Stimulated activated CD8-positive, alpha-beta memory T cell treated with anti-CD3 and anti-CD28 coated beads, Interleukin-4, amount 100 ng/mL, for 1 hour (primary cell): ENCODE measurements around the gene ASPSCR1.
"Not testable (repeated sequence)": the region's sequence is repeated elsewhere in the genome, so short reads cannot be mapped to it uniquely, and the experiment has no call there.

Experiments
- DNase-seq, 2 donors: peaks; one replicate each; pipeline ENCODE4 v3.0.0-alpha.2; 2020; ENCODE audit warnings: low read depth in 2 of 2, low spot score in 1 of 2

Gene ASPSCR1

DNA sequence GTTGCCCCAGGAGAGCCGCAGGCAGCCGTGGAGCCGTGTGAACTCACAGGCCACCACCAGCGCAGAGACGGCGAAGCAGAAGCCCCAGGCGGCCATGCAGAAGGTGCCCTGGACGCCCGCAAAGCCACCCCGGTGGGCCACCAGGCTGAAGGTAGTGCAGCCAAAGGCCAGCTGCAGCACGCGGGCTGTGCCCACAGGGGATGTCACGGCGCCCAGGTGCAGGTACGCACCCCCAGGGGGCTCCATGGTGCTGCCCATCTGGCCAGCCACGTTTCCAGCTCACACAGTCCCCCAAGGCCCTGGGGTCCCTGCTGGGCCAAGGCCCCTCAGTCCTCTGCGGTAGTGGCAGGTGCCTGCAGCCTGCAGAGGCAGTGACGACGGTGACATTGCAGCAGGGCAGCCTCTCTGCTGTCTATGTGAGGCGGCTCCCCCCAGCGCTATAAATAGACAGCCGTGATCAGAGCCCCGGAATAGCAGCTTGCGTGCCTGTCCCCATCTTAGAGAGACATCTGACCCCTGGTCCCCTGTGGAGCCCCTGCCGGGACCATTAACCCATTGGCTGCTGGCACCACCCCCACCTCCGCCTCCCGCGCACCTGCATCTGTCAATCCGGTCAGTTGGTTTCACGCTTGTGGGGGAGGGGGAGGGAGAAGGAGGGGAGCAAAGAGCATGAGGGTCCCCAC, 35.8 kb upstream of the ASPSCR1 start:
- DNase-seq: no peak

GRCh38 chr17:81942167-81942553, 35.3 kb upstream of the ASPSCR1 start:
- no peak for DNase-seq

DNA sequence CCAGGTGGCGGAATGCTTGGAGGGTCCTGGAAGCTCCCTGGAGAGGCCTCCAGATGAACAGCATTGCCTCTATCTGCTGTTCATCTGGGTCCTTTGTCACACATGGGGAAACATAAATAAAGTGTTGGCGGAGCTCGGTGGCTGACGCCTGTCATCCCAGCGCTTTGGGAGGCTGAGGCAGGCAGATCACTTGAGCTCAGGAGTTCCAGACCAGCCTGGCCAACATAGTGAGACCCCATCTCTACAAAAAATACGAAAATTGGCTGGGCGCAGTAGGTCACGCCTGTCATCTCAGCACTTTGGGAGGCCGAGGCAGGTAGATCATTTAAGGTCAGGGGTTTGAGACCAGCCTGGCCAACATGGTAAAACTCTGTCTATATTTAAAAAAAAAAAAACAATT, 32.6 kb upstream of the ASPSCR1 start:
- DNase-seq: no peak

GRCh38 chr17:81947189-81947588, 30.2 kb upstream of the ASPSCR1 start, which contains the start of gene MYADML2:
TSS of gene MYADML2 (minus strand) at chr17:81947233. CDS start at chr17:81941741, 5,492 bp downstream.
- DNase-seq: no peak

DNA sequence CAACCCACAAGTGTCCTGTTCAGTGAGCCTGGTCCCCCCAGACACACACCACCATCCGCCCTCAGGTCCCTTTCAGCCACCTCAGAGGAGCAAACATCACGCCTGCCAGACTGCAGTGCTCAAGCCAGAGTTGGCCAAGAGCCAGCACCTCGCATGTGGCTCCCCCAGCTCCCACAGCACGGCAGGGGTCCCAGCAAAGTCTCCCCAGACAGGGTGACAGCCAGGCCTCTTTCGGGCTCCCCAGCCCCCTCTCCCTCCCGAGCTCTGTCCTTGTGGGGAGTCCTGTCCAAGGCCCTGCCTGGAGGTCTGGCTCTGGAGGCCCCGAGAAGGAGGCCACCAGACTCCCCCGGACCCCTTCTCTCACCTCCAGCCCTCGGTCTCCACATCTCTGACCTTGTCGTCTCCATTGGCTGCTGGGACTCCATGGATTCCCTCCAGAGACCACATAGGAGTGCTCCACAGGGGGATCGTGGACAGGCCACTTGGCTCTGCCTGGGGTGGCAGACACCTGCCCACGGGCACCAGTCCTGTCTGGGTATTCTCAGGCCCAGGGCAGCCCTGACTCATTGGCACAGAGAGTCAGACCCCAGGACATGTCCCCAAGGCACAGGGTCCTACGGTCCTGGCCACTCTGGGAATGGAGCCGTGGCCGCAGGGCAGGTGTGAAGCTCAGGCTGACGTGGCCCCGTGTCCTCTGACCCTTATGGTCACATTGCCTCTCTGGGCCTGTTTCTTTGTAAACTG, 28.6 kb upstream of the ASPSCR1 start:
- no peak for DNase-seq

DNA sequence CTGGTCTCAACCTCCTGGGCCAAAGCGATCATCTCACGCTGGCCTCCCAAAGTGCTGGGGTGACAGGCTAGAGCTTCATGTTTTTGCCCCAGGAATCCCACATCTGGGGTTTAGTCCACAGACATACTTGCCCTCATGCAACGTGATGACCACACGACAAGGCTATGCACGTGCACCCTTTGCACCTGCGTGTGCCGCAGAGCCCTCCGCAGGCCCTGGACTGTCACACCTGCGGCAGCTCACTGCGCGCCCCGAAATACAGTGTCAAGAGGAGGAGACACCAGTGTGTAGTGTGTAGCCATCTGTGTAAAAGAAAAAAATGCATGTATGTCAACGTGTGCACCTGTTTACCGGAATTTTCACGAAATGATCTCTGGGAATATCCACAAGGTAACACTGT, 26.9 kb upstream of the ASPSCR1 start:
- no peak for DNase-seq

DNA sequence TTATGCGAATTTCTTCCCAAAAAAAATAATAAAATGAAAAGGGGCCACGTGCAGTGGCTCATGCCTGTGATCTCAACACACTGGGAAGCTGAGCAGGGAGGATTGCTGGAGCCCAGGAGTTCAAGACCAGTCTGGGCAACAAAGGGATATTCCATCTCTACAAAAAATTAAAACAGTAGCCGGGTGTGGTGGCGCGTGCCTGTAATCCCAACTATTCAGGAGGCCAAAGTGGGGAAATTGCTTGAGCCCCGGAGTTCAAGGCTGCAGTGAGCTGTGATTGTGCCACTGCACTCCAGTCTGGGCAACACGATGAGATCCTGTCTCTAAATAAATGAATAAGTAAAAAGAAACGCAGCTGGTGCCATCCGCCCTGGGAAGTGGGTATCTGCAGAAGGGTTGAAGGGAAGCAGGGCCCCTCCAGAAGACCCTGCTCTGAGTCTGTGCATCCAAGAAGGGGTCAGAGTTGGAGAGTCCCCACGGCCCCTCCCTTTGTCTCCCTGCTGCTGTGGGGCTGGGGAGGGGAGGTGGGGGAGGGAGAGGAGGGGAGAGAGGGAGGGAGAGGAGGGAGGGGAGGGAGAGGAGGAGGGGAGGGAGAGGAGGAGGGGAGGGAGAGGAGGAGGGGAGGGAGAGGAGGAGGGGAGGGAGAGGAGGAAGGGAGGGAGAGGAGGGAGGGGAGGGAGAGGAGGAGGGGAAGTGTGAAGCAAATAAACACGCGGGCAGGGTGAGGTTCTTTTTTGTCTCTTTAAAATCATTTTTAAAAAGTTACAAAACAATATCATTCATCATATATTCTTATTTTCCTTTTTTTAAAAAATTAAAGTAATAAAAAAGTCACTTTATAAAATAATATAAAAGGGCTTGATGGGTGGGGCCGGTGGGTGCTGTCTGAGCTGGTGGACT, 25.4 kb upstream of the ASPSCR1 start:
- no peak for DNase-seq

DNA sequence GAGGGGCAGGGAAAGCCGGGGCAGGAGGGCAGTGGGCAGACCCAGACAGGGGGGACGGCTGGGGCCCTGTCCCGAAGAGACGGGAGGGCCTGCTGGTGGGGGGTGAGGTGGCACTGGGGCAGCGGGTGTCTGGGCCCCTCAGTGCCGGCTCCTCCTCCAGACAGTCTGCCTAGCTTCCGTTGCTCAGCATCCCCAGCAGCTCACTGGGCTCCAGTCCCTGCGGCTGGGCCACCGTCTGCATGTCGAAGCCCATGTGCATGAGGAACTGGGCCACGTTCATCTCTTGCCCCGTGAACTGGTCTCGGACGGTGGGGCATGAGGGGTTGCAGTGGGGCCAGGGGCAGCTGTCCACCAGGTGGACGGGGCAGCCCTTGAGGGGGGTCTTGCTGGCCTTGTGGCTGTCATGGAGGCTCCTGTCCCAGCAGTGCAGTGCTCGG, 24.6 kb upstream of the ASPSCR1 start:
- no peak for DNase-seq

DNA sequence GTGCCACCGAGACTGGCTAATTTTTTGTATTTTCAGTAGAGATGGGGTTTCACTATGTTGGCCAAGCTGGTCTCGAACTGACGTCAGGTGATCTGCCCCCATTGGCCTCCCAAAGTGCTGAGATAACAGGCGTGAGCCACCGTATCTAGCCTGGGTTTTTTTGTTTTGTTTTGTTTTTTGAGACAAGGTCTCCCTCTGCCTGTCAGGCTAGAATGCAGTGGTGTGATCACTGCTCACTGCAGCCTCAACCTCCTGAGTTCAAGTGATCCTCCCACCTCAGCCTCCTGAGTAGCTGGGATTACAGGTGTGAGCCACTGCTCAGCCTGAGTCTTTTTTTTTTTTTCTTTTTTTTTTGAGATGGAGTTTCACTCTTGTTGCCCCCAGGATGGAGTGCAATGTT, 24.0 kb upstream of the ASPSCR1 start:
- DNase-seq: not testable (repeated sequence)

DNA sequence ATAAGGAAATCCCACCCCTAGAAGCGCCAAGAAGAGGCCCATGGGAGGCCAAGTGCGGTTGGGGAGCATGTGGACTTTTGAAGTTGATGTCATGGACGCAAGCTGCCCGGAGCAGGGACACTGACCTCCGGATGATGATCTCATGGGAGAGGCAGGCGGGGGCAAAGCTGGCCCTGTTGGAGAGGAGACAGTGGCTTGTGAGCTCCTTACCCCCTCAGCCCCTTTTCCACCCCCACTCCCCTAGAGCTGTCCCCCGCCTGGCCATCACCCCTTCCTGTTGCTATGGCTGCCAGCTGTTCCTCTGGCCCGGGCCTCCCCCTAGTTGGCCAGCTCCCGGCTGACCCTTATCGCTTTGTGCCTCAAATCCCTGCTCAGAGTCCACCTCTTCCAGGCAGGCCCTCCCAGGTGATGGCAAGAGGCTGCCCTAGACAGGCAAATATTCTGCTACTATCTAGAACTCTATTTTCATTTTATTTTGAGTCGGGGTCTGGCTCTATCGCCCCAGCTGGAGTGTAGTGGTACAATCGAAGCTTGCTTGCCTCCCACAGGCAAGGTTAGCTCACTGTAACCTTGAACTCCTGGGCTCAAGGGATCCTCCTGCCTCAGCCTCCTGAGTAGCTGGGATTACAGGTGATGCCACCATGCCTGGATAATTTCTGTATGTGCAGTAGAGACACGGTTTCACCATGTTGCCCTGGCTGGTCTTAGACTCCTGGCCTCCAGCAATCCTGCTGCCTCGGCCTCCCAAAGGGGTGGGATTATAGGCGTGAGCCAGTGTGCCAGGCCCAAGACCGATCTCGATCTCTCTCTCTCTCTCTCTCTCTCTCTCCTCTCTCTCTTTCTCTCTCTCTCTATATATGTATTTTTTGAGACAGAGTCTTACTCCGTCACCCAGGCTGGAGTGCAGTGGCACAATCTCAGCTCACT, 23.0 kb upstream of the ASPSCR1 start:
- DNase-seq: no peak

- no peak for DNase-seq
Measured at GRCh38 chr17:81955058-81955681, 22.3 kb upstream of the ASPSCR1 start.

DNA sequence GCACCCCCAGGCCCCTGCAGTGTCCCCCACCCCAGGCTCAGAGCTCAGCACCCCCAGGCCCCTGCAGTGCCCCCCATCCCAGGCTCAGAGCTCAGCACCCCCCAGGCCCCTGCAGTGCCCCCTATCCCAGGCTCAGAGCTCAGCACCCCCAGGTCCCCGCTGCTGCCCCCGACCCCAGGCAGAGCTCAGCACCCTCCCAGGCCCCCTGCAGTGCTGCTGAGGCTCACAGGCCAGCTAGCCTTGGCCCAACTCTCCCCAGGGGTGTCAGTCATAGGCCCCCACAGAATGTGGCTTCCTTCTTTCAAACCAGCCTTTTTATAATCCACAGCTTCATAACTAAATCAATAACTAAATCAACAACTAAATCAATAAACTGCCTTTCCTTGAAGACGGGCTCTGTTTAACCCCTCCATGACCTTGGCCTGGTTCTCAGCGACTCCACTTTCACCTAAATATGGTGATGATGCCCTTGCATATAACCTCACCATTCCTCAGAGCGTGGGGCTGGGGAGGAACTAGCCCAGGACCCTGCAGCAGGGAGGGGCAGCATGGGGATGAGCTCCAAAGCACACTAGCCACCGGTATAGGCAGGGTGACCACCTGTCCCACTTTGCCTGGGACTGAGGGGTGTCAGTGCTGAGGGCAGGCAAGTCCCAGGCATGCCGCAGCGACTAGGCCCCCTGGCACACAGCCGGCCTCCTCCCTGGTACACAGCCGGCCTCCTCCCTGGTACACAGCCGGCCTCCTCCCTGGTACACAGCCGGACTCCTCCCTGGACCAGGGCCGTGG, 21.5 kb upstream of the ASPSCR1 start:
- no peak for DNase-seq

DNA sequence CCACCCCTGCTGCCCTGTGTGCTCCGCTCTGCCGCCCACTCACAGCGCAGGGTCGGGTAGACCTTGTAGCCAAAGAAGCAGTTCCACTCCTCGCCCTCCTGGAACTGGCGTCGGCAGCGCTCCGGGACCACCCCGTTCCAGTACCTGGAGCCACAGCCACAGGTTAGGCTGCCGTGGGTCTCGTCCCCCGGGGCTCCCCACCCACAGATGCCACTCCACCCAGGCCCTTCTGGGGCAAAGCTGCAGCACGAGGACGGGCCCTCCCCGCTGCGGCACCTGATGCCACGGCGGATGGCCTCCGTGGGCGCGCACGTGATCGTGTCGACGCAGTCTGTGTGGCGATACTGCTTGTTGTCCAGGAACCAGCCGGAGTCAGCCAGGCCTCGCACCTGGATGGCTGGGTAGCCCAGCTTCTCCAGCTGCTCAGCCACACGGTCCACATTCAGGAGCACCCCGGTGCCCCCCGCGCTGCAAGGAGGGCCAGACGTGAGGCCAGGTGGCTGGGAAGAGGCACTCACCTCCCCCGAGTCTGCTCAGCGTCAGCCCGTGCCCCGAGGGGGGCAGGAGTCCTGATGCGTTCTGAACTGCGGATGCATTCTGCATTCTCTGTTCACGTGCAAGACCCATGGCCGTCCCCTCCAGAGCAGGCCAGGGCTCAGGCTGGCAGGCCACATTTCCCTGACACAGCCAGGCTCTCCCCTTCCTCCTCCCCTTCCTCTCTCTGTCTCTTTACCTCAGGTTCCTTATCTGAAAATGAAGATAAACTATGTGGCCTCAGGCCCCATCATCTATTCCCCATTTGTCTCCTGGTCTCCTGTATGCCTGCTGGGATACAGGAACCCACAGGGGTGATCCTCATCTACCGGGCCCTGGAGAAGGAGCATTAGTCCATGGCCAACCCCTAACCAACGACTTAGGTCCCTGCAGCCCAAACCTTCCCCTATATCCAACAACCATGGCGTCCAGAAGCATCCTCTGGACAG, 20.5 kb upstream of the ASPSCR1 start:
- DNase-seq: no peak

DNA sequence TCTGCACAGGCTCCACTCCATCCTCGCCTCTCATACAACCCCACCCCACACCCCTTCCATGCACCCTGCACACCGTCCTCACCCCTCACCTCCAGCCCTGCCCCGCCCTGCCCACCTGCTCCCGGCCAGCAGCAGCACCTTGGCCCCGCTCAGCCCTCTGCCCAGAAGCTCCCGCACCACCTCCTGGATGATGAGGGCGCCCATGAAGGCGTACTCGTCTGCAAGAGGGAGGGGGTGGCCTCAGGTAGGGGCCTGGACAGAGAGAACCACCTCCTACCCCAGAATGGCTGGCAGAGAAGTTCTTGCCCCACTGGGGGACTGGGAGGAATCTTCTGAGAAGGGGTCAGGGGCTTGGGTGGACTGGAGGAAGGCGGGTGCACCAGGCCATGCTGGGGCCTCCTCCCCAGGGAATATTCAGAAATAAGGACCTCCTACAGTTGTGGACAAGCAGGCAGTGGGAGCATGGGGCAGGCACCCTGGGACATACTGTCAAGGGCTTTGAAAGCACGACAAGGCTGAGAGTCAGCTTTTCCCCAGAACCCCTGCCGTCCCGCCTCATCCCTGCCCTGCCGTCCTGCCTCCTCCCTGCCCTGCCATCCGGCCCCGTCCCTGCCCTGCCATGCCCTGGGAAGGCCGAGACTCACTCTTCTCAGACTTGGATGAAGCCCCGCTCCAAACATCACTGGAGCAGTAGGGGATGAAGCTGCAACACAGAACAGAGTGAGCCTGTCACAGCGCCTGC, 19.6 kb upstream of the ASPSCR1 start:
- DNase-seq: no peak

GRCh38 chr17:81958633-81959342, 18.6 kb upstream of the ASPSCR1 start:
- DNase-seq: no peak

- DNase-seq: peak; percentile 60 to 67
Measured at GRCh38 chr17:81959362-81960129, 17.9 kb upstream of the ASPSCR1 start.
